ENCODE data around the gene NBR1. TPM values are rescaled to one million over a fixed set of nuclear protein-coding genes. Genes with fewer than 3 reads are reported as not detected.

The NBR1 gene
- total and polyA plus RNA-seq, 2 of the 8 experiments (the other 6 are each of a cell fraction or from before 2014, with no cell fraction given) = 13.5 to 36.0 TPM

DNA sequence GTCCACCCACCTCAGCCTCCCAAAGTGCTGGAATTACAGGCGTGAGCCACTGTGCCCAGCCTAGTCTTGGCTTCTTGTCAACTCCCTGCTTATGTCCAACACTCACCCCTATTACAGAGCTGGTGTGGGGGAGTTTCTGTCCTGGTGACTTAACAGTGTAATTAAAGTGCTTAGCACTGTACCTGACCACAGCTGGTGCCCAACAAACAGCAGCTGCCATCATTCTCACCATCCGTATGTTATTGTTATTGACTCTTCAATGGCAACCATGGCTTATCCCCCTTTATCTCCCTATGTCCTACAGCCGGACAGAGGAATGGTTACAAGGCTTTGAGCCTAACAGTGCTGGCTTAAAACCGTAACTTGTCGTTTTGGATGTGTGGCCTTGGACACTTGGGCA lies 28.9 kb upstream of the NBR1 start (continued):
- no peak for TF ChIP-seq EZH2 (IDR thresholded peaks at IDR 0.05; ENCODE audit: low read depth, low read length, severe bottlenecking)
